ENCODE results near the gene MAP1S.

MAP1S gene

DNA sequence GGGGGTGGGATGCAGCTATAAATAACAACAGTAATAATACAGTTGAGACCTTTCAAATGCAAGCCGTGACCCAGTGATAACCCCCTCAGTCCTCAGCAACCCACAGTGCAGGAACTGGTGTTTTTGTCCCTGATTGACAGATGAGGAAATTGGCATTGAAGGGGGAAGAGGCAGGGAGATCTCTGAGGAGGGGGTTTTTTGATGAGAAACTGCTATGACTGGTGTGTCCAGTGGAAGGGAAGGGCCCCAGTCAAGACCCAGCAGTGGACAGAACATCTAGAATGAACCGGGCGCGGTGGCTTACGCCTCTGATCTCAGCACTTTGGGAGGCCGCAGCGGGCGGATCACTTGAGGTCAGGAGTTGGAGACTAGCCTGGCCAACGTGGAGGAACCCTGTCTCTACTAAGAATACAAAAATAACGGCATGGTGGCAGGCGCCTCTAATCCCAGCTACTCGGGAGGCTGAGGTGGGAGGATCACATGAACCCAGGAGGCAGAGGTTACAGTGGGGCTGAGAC, 1.9 kb downstream of the MAP1S start:
- H4K20me1 ChIP-seq (ENCODE audit: control insufficient read depth, insufficient read depth, low read depth, low read length) = peaks cover 17% of the 10 kb centered on the region
- H3K36me3 ChIP-seq (ENCODE audit: control insufficient read depth, low read length) = peaks cover 43% of the 10 kb centered on the region
- no peak overlapping the region for H3K27ac ChIP-seq (ENCODE audit: low read depth, low read length)
- H3K27me3 ChIP-seq (ENCODE audit: control insufficient read depth, low read length) = no peaks in the 10 kb centered on the region
- peak overlapping the region; percentile 98 for H3K4me2 ChIP-seq (ENCODE audit: low read length)
- peaks cover 32% of the 10 kb centered on the region for H3K4me1 ChIP-seq (ENCODE audit: control insufficient read depth, low read length)
- H3K4me3 ChIP-seq (ENCODE audit: low read length) = peak overlapping the region; percentile 89
- H3K79me2 ChIP-seq (ENCODE audit: control insufficient read depth, low read length) = peaks cover 31% of the 10 kb centered on the region
- TF ChIP-seq CTCF (IDR thresholded peaks at IDR 0.05; ENCODE audit: low read depth, low read length, poor library complexity, severe bottlenecking) (no peak), EZH2phosphoT487 (IDR thresholded peaks at IDR 0.05; ENCODE audit: borderline replicate concordance, low read length) (no peak)
- H3K9me2 ChIP-seq (replicated peaks; ENCODE audit: control insufficient read depth, low read length) = no peaks in the 10 kb centered on the region
- no peaks in the 10 kb centered on the region for H3K9me3 ChIP-seq (ENCODE audit: control insufficient read depth, insufficient read depth, low read length)
- 0 out of 2 replicates have a peak, but pooled peaks cover 2% of the 10 kb centered on the region for H3F3A ChIP-seq (ENCODE audit: control insufficient read depth, insufficient read depth)

DNA sequence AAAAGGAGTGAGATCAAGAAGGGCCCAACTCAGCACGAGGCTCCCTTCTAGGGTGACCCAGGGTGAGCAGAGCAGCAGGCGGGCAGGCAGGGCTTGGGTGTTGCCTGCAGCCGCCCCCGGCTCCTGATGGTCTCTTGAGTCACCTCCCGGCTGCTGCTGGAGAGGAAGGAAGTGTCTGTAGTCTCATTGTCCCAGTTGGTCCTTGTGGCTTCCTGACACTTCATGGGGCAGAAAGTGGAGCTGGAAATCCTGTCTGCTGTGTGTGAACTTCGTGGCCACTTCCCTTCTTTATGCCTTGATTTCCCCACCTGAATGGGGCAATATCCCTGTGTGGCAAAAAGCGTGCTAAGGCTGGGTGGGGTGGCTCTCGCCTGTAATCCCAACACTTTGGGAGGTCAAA, 2.5 kb downstream of the MAP1S start:
- TF ChIP-seq CTCF (IDR thresholded peaks at IDR 0.05; ENCODE audit: low read depth, low read length, poor library complexity, severe bottlenecking) (no peak), EZH2phosphoT487 (IDR thresholded peaks at IDR 0.05; ENCODE audit: borderline replicate concordance, low read length) (no peak)
- peaks cover 31% of the 10 kb centered on the region for H3K79me2 ChIP-seq (ENCODE audit: control insufficient read depth, low read length)
- H4K20me1 ChIP-seq (ENCODE audit: control insufficient read depth, insufficient read depth, low read depth, low read length) = peaks cover 17% of the 10 kb centered on the region
- H3K27me3 ChIP-seq (ENCODE audit: control insufficient read depth, low read length) = no peaks in the 10 kb centered on the region
- H3K4me3 ChIP-seq (ENCODE audit: low read length) = no peak overlapping the region
- peaks cover 49% of the 10 kb centered on the region for H3K36me3 ChIP-seq (ENCODE audit: control insufficient read depth, low read length)
- H3K9me3 ChIP-seq (ENCODE audit: control insufficient read depth, insufficient read depth, low read length) = no peaks in the 10 kb centered on the region
- H3K4me1 ChIP-seq (ENCODE audit: control insufficient read depth, low read length) = peaks cover 32% of the 10 kb centered on the region
- H3K27ac ChIP-seq (ENCODE audit: low read depth, low read length) = no peak overlapping the region
- H3K4me2 ChIP-seq (ENCODE audit: low read length) = peak overlapping the region; percentile 98
- 0 out of 2 replicates have a peak, but pooled peaks cover 2% of the 10 kb centered on the region for H3F3A ChIP-seq (ENCODE audit: control insufficient read depth, insufficient read depth)
- H3K9me2 ChIP-seq (replicated peaks; ENCODE audit: control insufficient read depth, low read length) = no peaks in the 10 kb centered on the region

DNA sequence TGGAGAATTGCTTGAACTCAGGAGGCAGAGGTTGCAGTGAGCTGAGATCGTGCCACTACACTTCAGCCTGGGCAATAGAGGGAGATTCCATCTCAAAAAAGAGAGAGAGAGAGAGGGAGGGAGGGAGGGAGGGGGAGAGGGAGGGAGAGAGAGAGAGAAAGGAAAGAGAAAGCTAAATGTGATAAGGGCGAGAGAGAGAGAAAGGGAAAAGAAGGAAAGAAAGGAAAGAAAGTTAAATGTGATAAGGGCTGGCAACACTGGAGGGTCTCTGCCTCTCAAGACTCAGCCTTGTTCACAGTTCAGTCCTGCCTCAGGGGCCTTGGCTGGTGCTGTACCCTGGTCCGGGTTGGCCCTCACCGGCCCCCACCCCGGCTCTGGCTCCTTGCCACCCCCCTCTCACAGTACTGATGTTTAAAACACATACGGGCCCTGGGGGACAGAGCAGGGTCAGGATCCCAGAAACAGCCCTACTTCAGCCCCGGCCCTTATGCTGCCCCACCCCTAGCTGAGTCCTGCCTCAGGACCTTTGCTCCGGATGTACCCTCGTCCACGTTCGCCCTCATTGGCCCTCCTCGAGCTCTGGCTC, 3.5 kb downstream of the MAP1S start:
- TF ChIP-seq CTCF (IDR thresholded peaks at IDR 0.05; ENCODE audit: low read depth, low read length, poor library complexity, severe bottlenecking) (no peak), EZH2phosphoT487 (IDR thresholded peaks at IDR 0.05; ENCODE audit: borderline replicate concordance, low read length) (no peak)
- Histone ChIP-seq H3K4me1 (ENCODE audit: control insufficient read depth, low read length) (peaks cover 32% of the 10 kb centered on the region), H3K4me2 (ENCODE audit: low read length) (no peak overlapping the region), H3F3A (ENCODE audit: control insufficient read depth, insufficient read depth) (0 out of 2 replicates have a peak, but pooled peaks cover 2% of the 10 kb centered on the region), H3K4me3 (ENCODE audit: low read length) (no peak overlapping the region), H3K36me3 (ENCODE audit: control insufficient read depth, low read length) (peaks cover 58% of the 10 kb centered on the region), H4K20me1 (ENCODE audit: control insufficient read depth, insufficient read depth, low read depth, low read length) (peaks cover 17% of the 10 kb centered on the region), H3K79me2 (ENCODE audit: control insufficient read depth, low read length) (peaks cover 31% of the 10 kb centered on the region), H3K9me3 (ENCODE audit: control insufficient read depth, insufficient read depth, low read length) (no peaks in the 10 kb centered on the region), H3K27ac (ENCODE audit: low read depth, low read length) (no peak overlapping the region), H3K27me3 (ENCODE audit: control insufficient read depth, low read length) (no peaks in the 10 kb centered on the region), H3K9me2 (replicated peaks; ENCODE audit: control insufficient read depth, low read length) (no peaks in the 10 kb centered on the region)

Data from DOHH2 (cell line).